Heart right ventricle (tissue), 16 donors: ENCODE measurements around the gene MFSD2B. TPM values are rescaled to one million over a fixed set of nuclear protein-coding genes. Genes with fewer than 3 reads are reported as not detected.

Experiments
- ATAC-seq, 8 donors: fragments of 200-7000 bp; cut with Tn5 transposase; one replicate each; pipeline ENCODE4 v1.9.1; 2020; ENCODE audit warnings: mild to moderate bottlenecking in 8 of 8, moderate library complexity in 8 of 8, moderate number of reproducible peaks in 1 of 8
- DNase-seq, 2 donors: peaks; one replicate each; pipeline ENCODE4 v3.0.0-alpha.2; 2020
- H3K27ac ChIP-seq, 10 donors: fragments of 200-600 bp; sonication (generic) in 2 of 10; one replicate each; pipeline versions ENCODE4 v1.5.0 to v1.8.0; 2020 to 2022; ENCODE audit warnings: mild to moderate bottlenecking in 3 of 10
- H3K27me3 ChIP-seq, 7 donors: fragments of 200-600 bp; one replicate each; pipeline ENCODE4 v1.8.0; 2021 to 2022; ENCODE audit warnings: mild to moderate bottlenecking in 2 of 7
- H3K36me3 ChIP-seq, 9 donors: fragments of 200-600 bp; sonication (generic) in 1 of 9; one replicate each; pipeline versions ENCODE4 v1.5.0 to v1.8.0; 2020 to 2022; ENCODE audit warnings: mild to moderate bottlenecking in 2 of 9
- H3K4me1 ChIP-seq, 9 donors: fragments of 200-600 bp; sonication (generic) in 1 of 9; one replicate each; pipeline versions ENCODE4 v1.5.0 to v1.8.0; 2020 to 2022; ENCODE audit warnings: mild to moderate bottlenecking in 4 of 9
- H3K4me3 ChIP-seq, 10 donors: fragments of 200-600 bp; sonication (generic) in 2 of 10; one replicate each; pipeline versions ENCODE4 v1.5.0 to v1.8.0; 2020 to 2022; ENCODE audit warnings: mild to moderate bottlenecking in 7 of 10, moderate library complexity in 2 of 10
- H3K9me3 ChIP-seq, 11 donors: fragments of 200-600 bp in 10 of 11; sonication (generic) in 2 of 11; one replicate each; pipeline versions ENCODE4 v1.5.0 to v1.8.0; 2013 to 2022; ENCODE audit warnings: mild to moderate bottlenecking in 2 of 11, control low read depth in 1 of 11, moderate library complexity in 1 of 11
- CTCF ChIP-seq, 9 donors: fragments of 200-600 bp; sonication (generic) in 2 of 9; IDR thresholded peaks; one replicate each; pipeline versions ENCODE4 v1.5.0 to v1.8.0; 2021 to 2022; ENCODE audit warnings: antibody characterized with exemption in 9 of 9, mild to moderate bottlenecking in 5 of 9, moderate library complexity in 1 of 9
- WGBS, 2 donors: extraction: QIAGEN DNeasy Blood & Tissue Kit; methylation state at CpG; one replicate each; pipeline ENCODE4 v1.1.7; 2013; ENCODE audit warnings: inconsistent platforms in 1 of 2; 5-methylcytosine and 5-hydroxymethylcytosine counted together
- intact Hi-C, 10 donors: fragments of 100-400 bp; cut with DNase I; formaldehyde crosslinking; loops; one replicate each; pipeline versions ENCODE4 v1.11.1 to v1.14.2; 2022
- polyA plus RNA-seq, 2 donors: library from polyadenylated mRNA; stranded (reverse); fragments of 200-250 nt; gene quantifications; one replicate each; pipeline ENCODE4 v1.2.3, GENCODE V29; 2013
- total RNA-seq, 10 donors: library from RNA; stranded (reverse); fragmentation: NEBNext Ultra II Directional in 3 of 10; extraction: Animal tissue kit (Norgen Biotek cat#: 25700) in 3 of 10; gene quantifications; one replicate each; pipeline versions ENCODE4 v1.2.1 to v1.2.4, GENCODE V29; 2021 to 2023
- donor health status: Arrhythmogenic right ventricular cardiomyopathy.
- donor health status: ischemic (EF 13 %, LVEDD 7.1; RV severe dilation, severe dysfunction).
- donor health status: healthy with polysubstance abuse.
- donor health status: DM: no; HTN: yes; CAD: no.
- donor health status: DM: no; HTN: no; CAD: no.
- donor health status: ischemic (EF 25% LVEDD 6.9; RV normal size, moderate dysfunction).
- donor health status: ischemic (EF 25% LVEDD 5.7; RV mildly dilated, moderate dysfunction).
- donor health status: healthy.
- donor health status: DM: yes; HTN: yes; CAD: no.
- donor health status: Ischemic cardiomyopathy.
- donor health status: ischemic (EF 35%, LVEDD 5.7; RV mildly dilated, moderate dysfunction).
- donor health status: nonischemic (EF 11% LVEDD 7.7; RV severe dilation, severe dysfunction).
- donor health status: DM: yes; HTN: yes; CAD: no.
- donor health status: PGD.
- donor health status: ischemic (EF 29% LVEDD 5.4; RV normal size, mild dysfunction).
- donor health status: nonischemic (EF 23%, LVEDD 6.1; RV moderate dilation, normal function).

The MFSD2B gene
- total and polyA plus RNA-seq, 12 donors = 0.07 to 0.66 (median 0.26) TPM; not detected in 6

DNA sequence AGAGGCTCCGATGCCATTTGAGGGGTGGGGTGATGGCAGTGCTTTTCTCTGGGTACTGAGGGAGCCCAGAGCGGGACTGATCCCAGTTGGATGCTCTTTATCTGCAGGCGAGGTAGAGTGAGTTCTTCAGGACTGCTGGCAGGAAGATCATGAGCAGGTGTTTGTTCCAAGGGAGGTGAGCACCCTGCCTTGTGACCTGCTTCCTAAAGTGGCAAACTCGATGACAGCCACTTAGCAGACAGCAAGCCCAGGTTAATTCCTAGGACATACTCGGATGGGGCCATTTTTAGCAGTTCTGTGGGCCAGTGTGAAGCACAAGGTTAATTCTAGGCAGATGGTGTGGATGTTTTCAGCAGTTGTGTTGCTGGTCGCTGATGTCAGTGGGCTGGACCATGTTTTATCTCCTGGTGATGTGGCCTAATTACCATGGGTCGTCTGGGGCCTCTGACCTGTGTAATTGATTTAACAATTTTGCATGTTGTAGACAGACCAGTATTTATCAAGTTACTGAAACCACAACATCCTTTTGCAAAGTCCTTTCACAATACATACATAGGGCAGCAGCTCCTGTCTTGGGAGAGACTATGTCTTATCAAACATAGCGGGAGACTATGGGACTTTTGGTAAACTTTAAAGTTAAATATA is 44.6 kb downstream of the MFSD2B start:
- Histone ChIP-seq H3K4me3 (no peak overlapping the region), H3K27ac (no peak overlapping the region), H3K27me3 (peaks cover 0 to 10% (median 0%) of the 10 kb centered on the region in 7 donors), H3K9me3 (peaks cover 0 to 4% (median 0%) of the 10 kb centered on the region in 11 donors), H3K36me3 (peaks cover 0 to 4% (median 0%) of the 10 kb centered on the region in 9 donors), H3K4me1 (peaks cover 0 to 12% (median 8%) of the 10 kb centered on the region in 9 donors)
- ATAC-seq = no peak
- WGBS, 2 donors = 69% methylated on average over 8 of the region's 8 CpGs
- TF ChIP-seq CTCF (IDR thresholded peaks at IDR 0.05) = no peak
- DNase-seq = no peak
- intact Hi-C loops = loop anchor here in 1 of 10 donors (10.0 kb wide), 1 partner anchor 120 kb away; no protein-coding TSS in a partner anchor

- ATAC-seq = no peak
- no peak for TF ChIP-seq CTCF (IDR thresholded peaks at IDR 0.05)
These were observed 45.9 kb downstream of the MFSD2B start for GRCh38 chr2:24055750-24056149.

DNA sequence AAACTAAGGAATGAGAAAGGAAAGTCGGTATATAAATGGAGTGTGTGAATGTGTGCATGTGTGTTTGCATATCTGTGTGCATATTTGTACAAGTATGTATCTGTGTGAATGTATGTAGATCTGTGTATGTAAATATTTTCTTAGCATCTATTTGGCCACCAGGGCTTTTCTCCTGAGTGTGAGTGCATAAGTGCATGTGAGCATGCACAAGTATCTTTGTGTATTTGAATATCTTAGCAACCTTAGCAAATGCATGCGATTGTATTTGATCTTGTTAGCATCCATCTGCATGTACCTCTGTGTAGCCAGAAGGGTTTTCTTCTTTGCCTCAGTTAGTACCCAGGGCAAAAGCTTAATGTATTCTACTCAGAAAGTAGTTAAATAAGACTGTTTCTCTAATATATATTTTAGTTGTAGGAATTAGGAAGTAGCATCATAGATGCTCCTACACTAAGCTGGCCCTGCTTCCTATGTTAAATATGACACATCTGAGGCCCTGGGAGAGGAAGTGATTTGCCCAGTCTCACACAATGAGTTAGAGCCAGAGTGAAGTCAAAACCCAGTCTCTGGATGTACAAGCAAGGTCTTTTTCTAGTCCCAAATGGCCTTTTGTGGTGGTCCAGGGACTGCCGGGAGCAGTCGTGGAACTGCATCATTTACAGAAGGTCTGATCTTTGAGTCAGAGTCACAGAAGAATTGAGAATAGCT is 48.8 kb downstream of the MFSD2B start:
- peaks cover 0 to 4% (median 0%) of the 10 kb centered on the region in 11 donors for H3K9me3 ChIP-seq
- no peak overlapping the region for H3K27ac ChIP-seq
- peaks cover 0 to 6% (median 0%) of the 10 kb centered on the region in 9 donors for H3K36me3 ChIP-seq
- H3K27me3 ChIP-seq = no peaks in the 10 kb centered on the region
- DNase-seq (no peak), ATAC-seq (no peak)
- no peaks in the 10 kb centered on the region for H3K4me1 ChIP-seq
- intact Hi-C loops = loop anchor here in 1 of 10 donors (10.0 kb wide), 1 partner anchor 124 kb away; no protein-coding TSS in a partner anchor
- WGBS, 2 donors = 90 to 91% methylated on average over 4 of the region's 4 CpGs
- H3K4me3 ChIP-seq = no peak overlapping the region
- no peak for TF ChIP-seq CTCF (IDR thresholded peaks at IDR 0.05)

More at GRCh38 chr2:24055750-24056149, 45.9 kb downstream of the MFSD2B start:
- no peak overlapping the region for H3K27ac ChIP-seq
- intact Hi-C loops = loop anchor here in 1 of 10 donors (10.0 kb wide), 1 partner anchor 121 kb away; no protein-coding TSS in a partner anchor
- peaks cover 0 to 4% (median 0%) of the 10 kb centered on the region in 9 donors for H3K36me3 ChIP-seq
- no peak for DNase-seq
- no peaks in the 10 kb centered on the region for H3K27me3 ChIP-seq
- H3K9me3 ChIP-seq = peaks cover 0 to 4% (median 0%) of the 10 kb centered on the region in 11 donors
- peaks cover 0 to 1% (median 0%) of the 10 kb centered on the region in 9 donors for H3K4me1 ChIP-seq
- 90 to 94% methylated on average over 6 of the region's 6 CpGs for WGBS, 2 donors
- no peak overlapping the region for H3K4me3 ChIP-seq

GRCh38 chr2:24065341-24065740 is 55.5 kb downstream of the MFSD2B start:
- H3K9me3 ChIP-seq = no peaks in the 10 kb centered on the region
- 82 to 84% methylated on average over 2 of the region's 2 CpGs for WGBS, 2 donors
- H3K36me3 ChIP-seq = peaks cover 0 to 61% (median 20%) of the 10 kb centered on the region in 9 donors
- H3K4me3 ChIP-seq = no peak overlapping the region
- DNase-seq (no peak), ATAC-seq (no peak)
- no peaks in the 10 kb centered on the region for H3K4me1 ChIP-seq
- TF ChIP-seq CTCF (IDR thresholded peaks at IDR 0.05) = no peak
- no peaks in the 10 kb centered on the region for H3K27me3 ChIP-seq
- intact Hi-C loops = no loop called here
- H3K27ac ChIP-seq = no peak overlapping the region
